HepG2 (cell line): ENCODE measurements around the gene SPATA21. TPM values are rescaled to one million over a fixed set of nuclear protein-coding genes. Genes with fewer than 3 reads are reported as not detected.

Experiments
- ATAD3A ChIP-seq: sonication (generic); formaldehyde crosslinking; IDR thresholded peaks from 2 replicates; pipeline ENCODE4 v1.4.0; 2020; ENCODE audit warnings: missing genetic modification reagents
- CHCHD3 ChIP-seq: sonication (generic); formaldehyde crosslinking; IDR thresholded peaks from 2 replicates; pipeline ENCODE4 v1.8.0; 2022; ENCODE audit warnings: mild to moderate bottlenecking, missing genetic modification reagents, moderate library complexity
- CHD4 ChIP-seq: fragments of 200-600 bp; sonication (generic); IDR thresholded peaks from 2 replicates; pipeline ENCODE4 v1.7.0; 2017; ENCODE audit warnings: mild to moderate bottlenecking, low read length, borderline replicate concordance
- EED ChIP-seq: sonication (generic); formaldehyde crosslinking; IDR thresholded peaks from 2 replicates; pipeline ENCODE4 v1.5.0; 2020; ENCODE audit warnings: mild to moderate bottlenecking, missing genetic modification reagents
- GATA4 ChIP-seq: sonication (generic); IDR thresholded peaks from 2 replicates; pipeline ENCODE4 v1.6.1; 2016; ENCODE audit warnings: antibody characterized with exemption, low read depth, borderline replicate concordance
- HIVEP1 ChIP-seq: sonication (generic); formaldehyde crosslinking; IDR thresholded peaks from 2 replicates; pipeline ENCODE4 v1.4.0; 2020; ENCODE audit warnings: mild to moderate bottlenecking, missing genetic modification reagents
- MEIS2 ChIP-seq: sonication (generic); formaldehyde crosslinking; IDR thresholded peaks from 2 replicates; pipeline ENCODE4 v1.9.0; 2021; ENCODE audit warnings: mild to moderate bottlenecking, missing genetic modification reagents
- PAF1 ChIP-seq: IDR thresholded peaks from 2 replicates; pipeline ENCODE4 v1.6.1; 2016; ENCODE audit warnings: missing genetic modification reagents, missing compliant biosample characterization
- RARA ChIP-seq: IDR thresholded peaks from 2 replicates; pipeline ENCODE4 v1.6.1; 2016; ENCODE audit warnings: missing genetic modification reagents, missing compliant biosample characterization
- REPIN1 ChIP-seq: sonication (generic); formaldehyde crosslinking; IDR thresholded peaks from 2 replicates; pipeline ENCODE4 v1.8.0; 2022; ENCODE audit warnings: missing genetic modification reagents, low read depth, mild to moderate bottlenecking, borderline replicate concordance
- RFX1 ChIP-seq: fragments of 450-650 bp; IDR thresholded peaks from 2 replicates; pipeline ENCODE4 v1.6.1; 2017
- SIN3A ChIP-seq: IDR thresholded peaks from 2 replicates; pipeline ENCODE4 v1.6.1; 2011; ENCODE audit warnings: low read depth, mild to moderate bottlenecking, control low read depth, low read length, borderline replicate concordance
- SMC3 ChIP-seq: IDR thresholded peaks from 2 replicates; pipeline ENCODE4 v1.6.1; 2011; ENCODE audit warnings: low read length, improper control_type of control experiment
- TGIF2 ChIP-seq: IDR thresholded peaks from 2 replicates; pipeline ENCODE4 v1.6.1; 2016; ENCODE audit warnings: control low read depth, missing compliant biosample characterization
- TOPORS ChIP-seq: sonication (generic); formaldehyde crosslinking; IDR thresholded peaks from 2 replicates; pipeline ENCODE4 v1.8.0; 2023; ENCODE audit warnings: mild to moderate bottlenecking, missing genetic modification reagents
- WIZ ChIP-seq: sonication (generic); formaldehyde crosslinking; IDR thresholded peaks from 2 replicates; pipeline ENCODE4 v1.5.1; 2020; ENCODE audit warnings: mild to moderate bottlenecking, missing genetic modification reagents
- ZBTB3 ChIP-seq: sonication (generic); formaldehyde crosslinking; IDR thresholded peaks from 2 replicates; pipeline ENCODE4 v1.4.0; 2020; ENCODE audit warnings: low read depth, mild to moderate bottlenecking, moderate library complexity, missing genetic modification reagents, borderline replicate concordance
- ZNF12 ChIP-seq: sonication (generic); formaldehyde crosslinking; IDR thresholded peaks from 2 replicates; pipeline ENCODE4 v1.5.0; 2020; ENCODE audit warnings: missing genetic modification reagents
- ZNF224 ChIP-seq: sonication (generic); formaldehyde crosslinking; IDR thresholded peaks from 2 replicates; pipeline ENCODE4 v1.5.0; 2020; ENCODE audit warnings: mild to moderate bottlenecking, missing genetic modification reagents
- ZNF263 ChIP-seq: sonication (generic); formaldehyde crosslinking; IDR thresholded peaks from 2 replicates; pipeline ENCODE4 v1.4.0; 2020; ENCODE audit warnings: missing genetic modification reagents
- ZNF451 ChIP-seq: sonication (generic); formaldehyde crosslinking; IDR thresholded peaks from 2 replicates; pipeline ENCODE4 v1.5.0; 2020; ENCODE audit warnings: mild to moderate bottlenecking, missing genetic modification reagents
- ZNF558 ChIP-seq: sonication (generic); formaldehyde crosslinking; IDR thresholded peaks from 2 replicates; pipeline ENCODE4 v1.9.0; 2022; ENCODE audit warnings: mild to moderate bottlenecking, missing genetic modification reagents, borderline replicate concordance
- ZNF761 ChIP-seq: sonication (generic); formaldehyde crosslinking; conservative IDR thresholded peaks from 2 replicates; pipeline ENCODE4 v1.4.0; 2020; ENCODE audit warnings: mild to moderate bottlenecking, missing genetic modification reagents
- polyA plus RNA-seq, 8 experiments: library from polyadenylated mRNA; depleted of rRNA in 3 of 8; stranded (reverse) in 7 of 8; unstranded in 1 of 8; fragments of >200 nt; fragmentation: Illumina TruSeq in 4 of 8; extraction: Trizol in 4 of 8; gene quantifications; 2 replicates each; pipeline versions ENCODE4 v1.2.1 to v1.2.3, GENCODE V29; 2011 to 2016; ENCODE audit warnings: low read depth in 4 of 8, missing spikeins in 1 of 8, mixed read lengths in 1 of 8; ENCODE audit not compliant: insufficient read depth in 1 of 8
- total RNA-seq, 5 experiments: library from RNA; depleted of rRNA; stranded (reverse); fragments of >200 nt; fragmentation: Illumina TruSeq; extraction: Trizol; gene quantifications; 2 replicates each; pipeline ENCODE4 v1.2.3, GENCODE V29; 2016; ENCODE audit warnings: low read depth in 1 of 5
- TF ChIP-seq, protein P1 (sequence below): sonication (generic); formaldehyde crosslinking; IDR thresholded peaks from 2 replicates; pipeline ENCODE4 v1.5.0; 2020; ENCODE audit warnings: missing genetic modification reagents, mild to moderate bottlenecking, borderline replicate concordance
- TF ChIP-seq, protein P2 (sequence below): sonication (generic); formaldehyde crosslinking; IDR thresholded peaks from 2 replicates; pipeline ENCODE4 v1.4.0; 2020; ENCODE audit warnings: missing genetic modification reagents

The SPATA21 gene
- total and polyA plus RNA-seq, 2 of the 13 experiments (the other 11 are each of a cell fraction or from before 2014, with no cell fraction given), result 0.80 to 1.4 TPM

DNA sequence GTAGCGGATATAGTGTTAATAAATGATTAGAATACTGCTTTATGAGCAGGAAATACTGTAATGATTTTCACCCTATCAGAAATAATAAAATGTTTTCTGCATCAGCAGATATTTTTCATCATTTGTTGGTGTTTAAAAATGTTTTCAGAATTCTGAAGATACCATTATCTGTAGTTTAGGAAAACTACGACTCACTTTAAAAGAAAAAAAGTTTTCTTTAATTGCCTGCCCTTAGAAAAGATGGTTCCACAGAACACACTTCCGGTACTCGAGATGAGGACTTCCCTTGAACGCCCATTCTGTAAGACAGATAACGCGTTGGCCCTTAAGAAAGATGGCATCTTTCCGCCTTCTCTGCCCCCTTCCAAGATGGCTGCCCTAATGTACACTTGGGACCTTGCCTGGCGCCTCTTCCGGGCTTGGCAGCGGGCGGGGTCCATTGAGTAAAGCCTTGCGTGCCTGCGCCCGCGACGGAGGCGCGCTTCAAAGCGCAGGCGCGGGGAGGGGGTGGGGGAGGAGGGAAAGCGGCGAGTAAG, 70.4 kb downstream of the SPATA21 start, which contains the start of gene SZRD1 (continued):
- TF ChIP-seq REPIN1 (CRISPR knock-in tag), result 0 out of 2 replicates have a peak, but pooled peaks have one; percentile 12
- TF ChIP-seq EED (CRISPR knock-in tag), result no peak
- no peak for TF ChIP-seq PAF1 (CRISPR knock-in tag)
- TF ChIP-seq SIN3A, result no peak
- no peak for TF ChIP-seq TGIF2 (CRISPR knock-in tag)
- TF ChIP-seq ZNF558 (CRISPR knock-in tag), result no peak
- no peak for TF ChIP-seq RARA (CRISPR knock-in tag)
- TF ChIP-seq, protein P1, sequence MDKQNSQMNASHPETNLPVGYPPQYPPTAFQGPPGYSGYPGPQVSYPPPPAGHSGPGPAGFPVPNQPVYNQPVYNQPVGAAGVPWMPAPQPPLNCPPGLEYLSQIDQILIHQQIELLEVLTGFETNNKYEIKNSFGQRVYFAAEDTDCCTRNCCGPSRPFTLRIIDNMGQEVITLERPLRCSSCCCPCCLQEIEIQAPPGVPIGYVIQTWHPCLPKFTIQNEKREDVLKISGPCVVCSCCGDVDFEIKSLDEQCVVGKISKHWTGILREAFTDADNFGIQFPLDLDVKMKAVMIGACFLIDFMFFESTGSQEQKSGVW (CRISPR knock-in tag), result no peak
- TF ChIP-seq CHCHD3 (CRISPR knock-in tag), result no peak
- TF ChIP-seq, protein P2, sequence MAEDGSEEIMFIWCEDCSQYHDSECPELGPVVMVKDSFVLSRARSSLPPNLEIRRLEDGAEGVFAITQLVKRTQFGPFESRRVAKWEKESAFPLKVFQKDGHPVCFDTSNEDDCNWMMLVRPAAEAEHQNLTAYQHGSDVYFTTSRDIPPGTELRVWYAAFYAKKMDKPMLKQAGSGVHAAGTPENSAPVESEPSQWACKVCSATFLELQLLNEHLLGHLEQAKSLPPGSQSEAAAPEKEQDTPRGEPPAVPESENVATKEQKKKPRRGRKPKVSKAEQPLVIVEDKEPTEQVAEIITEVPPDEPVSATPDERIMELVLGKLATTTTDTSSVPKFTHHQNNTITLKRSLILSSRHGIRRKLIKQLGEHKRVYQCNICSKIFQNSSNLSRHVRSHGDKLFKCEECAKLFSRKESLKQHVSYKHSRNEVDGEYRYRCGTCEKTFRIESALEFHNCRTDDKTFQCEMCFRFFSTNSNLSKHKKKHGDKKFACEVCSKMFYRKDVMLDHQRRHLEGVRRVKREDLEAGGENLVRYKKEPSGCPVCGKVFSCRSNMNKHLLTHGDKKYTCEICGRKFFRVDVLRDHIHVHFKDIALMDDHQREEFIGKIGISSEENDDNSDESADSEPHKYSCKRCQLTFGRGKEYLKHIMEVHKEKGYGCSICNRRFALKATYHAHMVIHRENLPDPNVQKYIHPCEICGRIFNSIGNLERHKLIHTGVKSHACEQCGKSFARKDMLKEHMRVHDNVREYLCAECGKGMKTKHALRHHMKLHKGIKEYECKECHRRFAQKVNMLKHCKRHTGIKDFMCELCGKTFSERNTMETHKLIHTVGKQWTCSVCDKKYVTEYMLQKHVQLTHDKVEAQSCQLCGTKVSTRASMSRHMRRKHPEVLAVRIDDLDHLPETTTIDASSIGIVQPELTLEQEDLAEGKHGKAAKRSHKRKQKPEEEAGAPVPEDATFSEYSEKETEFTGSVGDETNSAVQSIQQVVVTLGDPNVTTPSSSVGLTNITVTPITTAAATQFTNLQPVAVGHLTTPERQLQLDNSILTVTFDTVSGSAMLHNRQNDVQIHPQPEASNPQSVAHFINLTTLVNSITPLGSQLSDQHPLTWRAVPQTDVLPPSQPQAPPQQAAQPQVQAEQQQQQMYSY (CRISPR knock-in tag), result no peak
- no peak for TF ChIP-seq ZNF761 (CRISPR knock-in tag)
- no peak for TF ChIP-seq HIVEP1
- TF ChIP-seq ATAD3A (CRISPR knock-in tag), result no peak
- no peak for TF ChIP-seq RFX1
- no peak for TF ChIP-seq CHD4
- TF ChIP-seq ZNF451 (CRISPR knock-in tag), result no peak
- no peak for TF ChIP-seq TOPORS (CRISPR knock-in tag)
- TF ChIP-seq WIZ (CRISPR knock-in tag), result no peak
- TF ChIP-seq ZNF263 (CRISPR knock-in tag), result no peak
- no peak for TF ChIP-seq ZNF12
- TF ChIP-seq ZNF224 (CRISPR knock-in tag), result no peak
- TF ChIP-seq MEIS2, result no peak
- no peak for TF ChIP-seq GATA4
- no peak for TF ChIP-seq SMC3
- no peak for TF ChIP-seq ZBTB3
